GM18951 (cell line): ENCODE measurements around the gene TMEM175.
A peak's percentile ranks its signal among the peaks of the same experiment; 100 is the strongest.

Experiments
- POLR2A ChIP-seq: IDR thresholded peaks from 4 replicates; pipeline ENCODE4 v1.6.1; 2011; ENCODE audit warnings: mild to moderate bottlenecking; ENCODE audit not compliant: insufficient read length, insufficient read depth; ENCODE audit errors: extremely low read depth
- in situ Hi-C: fragments of 300-500 bp; cut with MboI; formaldehyde crosslinking; loops from one replicate; pipeline ENCODE4 v1.12.0; 2022; ENCODE audit warnings: low sequenced_read_pairs, mixed read lengths, inconsistent platforms; ENCODE audit not compliant: unreplicated experiment

TMEM175 gene

GRCh38 chr4:931960-932712, at the start of gene TMEM175, which contains the start of gene GAK:
Gene TMEM175 (plus strand): TSS chr4:932460. CDS start chr4:947740, 15,280 bp downstream.
Gene GAK (minus strand): TSS chr4:932316. CDS start chr4:932187, 129 bp downstream.
- in situ Hi-C loops = no loop called here
- peak; percentile 93 for TF ChIP-seq POLR2A

GRCh38 chr4:882646-883045, 49.6 kb upstream of the TMEM175 start:
- TF ChIP-seq POLR2A = no peak
- in situ Hi-C loops = no loop called here

GRCh38 chr4:883377-884095, 48.7 kb upstream of the TMEM175 start:
- in situ Hi-C loops = no loop called here
- no peak for TF ChIP-seq POLR2A

GRCh38 chr4:884259-884658, 48.0 kb upstream of the TMEM175 start:
- in situ Hi-C loops = no loop called here
- no peak for TF ChIP-seq POLR2A

GRCh38 chr4:884896-885295, 47.4 kb upstream of the TMEM175 start:
- in situ Hi-C loops = no loop called here
- no peak for TF ChIP-seq POLR2A

- in situ Hi-C loops = no loop called here
Measured at GRCh38 chr4:885353-885752, 46.9 kb upstream of the TMEM175 start.

GRCh38 chr4:886244-886643, 46.0 kb upstream of the TMEM175 start:
- in situ Hi-C loops = no loop called here
- TF ChIP-seq POLR2A = no peak

More at GRCh38 chr4:885353-885752, 46.9 kb upstream of the TMEM175 start:
- TF ChIP-seq POLR2A = no peak

GRCh38 chr4:887034-887763, 45.1 kb upstream of the TMEM175 start:
- in situ Hi-C loops = no loop called here
- TF ChIP-seq POLR2A = peak; percentile 22

- TF ChIP-seq POLR2A = no peak
- in situ Hi-C loops = no loop called here
Measured at GRCh38 chr4:888029-888428, 44.2 kb upstream of the TMEM175 start.

GRCh38 chr4:889516-889915, 42.7 kb upstream of the TMEM175 start:
- TF ChIP-seq POLR2A = no peak
- in situ Hi-C loops = no loop called here

- in situ Hi-C loops = no loop called here
- TF ChIP-seq POLR2A = no peak
Measured at GRCh38 chr4:890036-890695, 42.1 kb upstream of the TMEM175 start.

- in situ Hi-C loops = no loop called here
- no peak for TF ChIP-seq POLR2A
Measured at GRCh38 chr4:891747-892146, 40.5 kb upstream of the TMEM175 start.

- TF ChIP-seq POLR2A = no peak
- in situ Hi-C loops = no loop called here
Measured at GRCh38 chr4:892780-893179, 39.5 kb upstream of the TMEM175 start.

GRCh38 chr4:893276-893994, 38.8 kb upstream of the TMEM175 start:
- in situ Hi-C loops = no loop called here
- no peak for TF ChIP-seq POLR2A
